Measurements from ENCODE around the gene CAMK1D.

The CAMK1D gene

GRCh38 chr10:12487366-12487765 lies 138.0 kb downstream of the CAMK1D start:
- no peak for TF ChIP-seq CTCF (IDR thresholded peaks at IDR 0.05; ENCODE audit: low read depth, low read length)
- Histone ChIP-seq H3K36me3 (no peaks in the 10 kb centered on the region), H3K4me3 (ENCODE audit: low read depth, low read length) (no peak overlapping the region), H3K9me3 (ENCODE audit: severe bottlenecking) (no peaks in the 10 kb centered on the region), H3K27ac (no peak overlapping the region), H3K27me3 (ENCODE audit: insufficient read depth, low read depth, severe bottlenecking) (no peaks in the 10 kb centered on the region)
- no peak for DNase-seq

GRCh38 chr10:12488626-12489025 lies 139.3 kb downstream of the CAMK1D start:
- TF ChIP-seq CTCF (IDR thresholded peaks at IDR 0.05; ENCODE audit: low read depth, low read length) = no peak
- no peaks in the 10 kb centered on the region for H3K9me3 ChIP-seq (ENCODE audit: severe bottlenecking)

GRCh38 chr10:12489357-12489756 lies 140.0 kb downstream of the CAMK1D start:
- no peaks in the 10 kb centered on the region for H3K36me3 ChIP-seq
- H3K27me3 ChIP-seq (ENCODE audit: insufficient read depth, low read depth, severe bottlenecking) = no peaks in the 10 kb centered on the region
- no peak for DNase-seq
- H3K27ac ChIP-seq = no peak overlapping the region
- H3K9me3 ChIP-seq (ENCODE audit: severe bottlenecking) = no peaks in the 10 kb centered on the region
- TF ChIP-seq CTCF (IDR thresholded peaks at IDR 0.05; ENCODE audit: low read depth, low read length) = no peak
- H3K4me3 ChIP-seq (ENCODE audit: low read depth, low read length) = no peak overlapping the region

More at GRCh38 chr10:12488626-12489025, 139.3 kb downstream of the CAMK1D start:
- no peak overlapping the region for H3K4me3 ChIP-seq (ENCODE audit: low read depth, low read length)
- H3K27me3 ChIP-seq (ENCODE audit: insufficient read depth, low read depth, severe bottlenecking) = no peaks in the 10 kb centered on the region
- H3K36me3 ChIP-seq = no peaks in the 10 kb centered on the region
- no peak overlapping the region for H3K27ac ChIP-seq
- DNase-seq = no peak

- DNase-seq = no peak
- Histone ChIP-seq H3K36me3 (no peaks in the 10 kb centered on the region), H3K4me3 (ENCODE audit: low read depth, low read length) (no peak overlapping the region), H3K27me3 (ENCODE audit: insufficient read depth, low read depth, severe bottlenecking) (no peaks in the 10 kb centered on the region), H3K27ac (no peak overlapping the region), H3K9me3 (ENCODE audit: severe bottlenecking) (no peaks in the 10 kb centered on the region)
- no peak for TF ChIP-seq CTCF (IDR thresholded peaks at IDR 0.05; ENCODE audit: low read depth, low read length)
These were observed 140.5 kb downstream of the CAMK1D start for GRCh38 chr10:12489806-12490205.

- Histone ChIP-seq H3K27me3 (ENCODE audit: insufficient read depth, low read depth, severe bottlenecking) (no peaks in the 10 kb centered on the region), H3K4me3 (ENCODE audit: low read depth, low read length) (no peak overlapping the region), H3K36me3 (no peaks in the 10 kb centered on the region), H3K9me3 (ENCODE audit: severe bottlenecking) (no peaks in the 10 kb centered on the region), H3K27ac (no peak overlapping the region)
- no peak for TF ChIP-seq CTCF (IDR thresholded peaks at IDR 0.05; ENCODE audit: low read depth, low read length)
- DNase-seq = no peak
These were observed 141.6 kb downstream of the CAMK1D start for GRCh38 chr10:12490963-12491362.

- H3K27me3 ChIP-seq (ENCODE audit: insufficient read depth, low read depth, severe bottlenecking) = no peaks in the 10 kb centered on the region
- no peak overlapping the region for H3K4me3 ChIP-seq (ENCODE audit: low read depth, low read length)
- no peak for TF ChIP-seq CTCF (IDR thresholded peaks at IDR 0.05; ENCODE audit: low read depth, low read length)
- H3K9me3 ChIP-seq (ENCODE audit: severe bottlenecking) = no peaks in the 10 kb centered on the region
- no peak overlapping the region for H3K27ac ChIP-seq
- H3K36me3 ChIP-seq = no peaks in the 10 kb centered on the region
- DNase-seq = no peak
These were observed 142.1 kb downstream of the CAMK1D start for GRCh38 chr10:12491491-12491890.

All from WERI-Rb-1 (cell line).